CD4-positive, alpha-beta T cell treated with Interleukin-15 for 1 hour (primary cell): ENCODE data around the gene TANGO6.
"Not testable (repeated sequence)": the region's sequence is repeated elsewhere in the genome, so short reads cannot be mapped to it uniquely, and the experiment has no call there.

Experiments
- DNase-seq: peaks from one replicate; pipeline ENCODE4 v3.0.0-alpha.2; 2020

TANGO6 gene

GRCh38 chr16:68973611-68974120, 130.3 kb downstream of the TANGO6 start:
- DNase-seq: no peak

GRCh38 chr16:68978303-68978954, 135.1 kb downstream of the TANGO6 start:
- no peak for DNase-seq

GRCh38 chr16:68980695-68981315, 137.5 kb downstream of the TANGO6 start:
- no peak for DNase-seq

DNA sequence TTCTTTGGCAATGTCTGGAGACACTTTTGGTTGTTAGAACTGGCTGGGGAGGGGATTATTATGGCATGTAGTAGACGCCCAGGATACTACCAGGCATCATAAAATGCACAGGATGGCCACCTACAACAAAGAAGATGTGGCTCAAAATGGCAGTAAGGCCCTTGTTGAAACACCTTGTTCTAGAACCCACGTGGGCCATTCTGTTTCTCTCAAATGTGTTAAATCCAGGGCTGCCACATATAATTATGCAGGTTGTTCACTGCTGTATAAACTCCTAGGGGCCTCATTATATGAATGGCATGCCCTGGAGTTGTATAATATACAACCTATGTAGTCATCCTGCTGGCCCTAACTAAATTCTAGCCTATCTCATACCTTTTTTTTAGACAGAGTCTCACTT, 138.6 kb downstream of the TANGO6 start:
- no peak for DNase-seq

- DNase-seq: no peak
Observed at GRCh38 chr16:68984467-68984866, 141.1 kb downstream of the TANGO6 start.

DNA sequence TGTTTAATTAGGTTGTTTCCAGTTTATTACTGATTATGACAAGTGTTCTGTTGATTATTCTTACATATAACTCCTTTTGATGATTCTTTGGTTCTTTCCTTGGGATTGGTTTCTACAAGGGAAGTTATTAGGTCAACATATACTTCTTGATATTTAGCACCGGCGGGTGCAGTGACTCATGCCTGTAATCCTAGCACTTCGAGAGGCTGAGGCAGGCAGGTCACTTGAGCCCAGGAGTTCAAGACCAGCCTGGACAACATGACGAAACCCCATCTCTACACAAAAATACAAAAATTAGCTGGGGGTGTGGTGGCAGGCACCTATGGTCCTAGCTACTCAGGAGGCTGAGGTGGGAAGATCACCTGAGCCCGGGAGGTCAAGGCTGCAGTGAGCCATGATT, 141.9 kb downstream of the TANGO6 start:
- DNase-seq: no peak

- DNase-seq: no peak
Observed at GRCh38 chr16:68985855-68986254, 142.5 kb downstream of the TANGO6 start.

DNA sequence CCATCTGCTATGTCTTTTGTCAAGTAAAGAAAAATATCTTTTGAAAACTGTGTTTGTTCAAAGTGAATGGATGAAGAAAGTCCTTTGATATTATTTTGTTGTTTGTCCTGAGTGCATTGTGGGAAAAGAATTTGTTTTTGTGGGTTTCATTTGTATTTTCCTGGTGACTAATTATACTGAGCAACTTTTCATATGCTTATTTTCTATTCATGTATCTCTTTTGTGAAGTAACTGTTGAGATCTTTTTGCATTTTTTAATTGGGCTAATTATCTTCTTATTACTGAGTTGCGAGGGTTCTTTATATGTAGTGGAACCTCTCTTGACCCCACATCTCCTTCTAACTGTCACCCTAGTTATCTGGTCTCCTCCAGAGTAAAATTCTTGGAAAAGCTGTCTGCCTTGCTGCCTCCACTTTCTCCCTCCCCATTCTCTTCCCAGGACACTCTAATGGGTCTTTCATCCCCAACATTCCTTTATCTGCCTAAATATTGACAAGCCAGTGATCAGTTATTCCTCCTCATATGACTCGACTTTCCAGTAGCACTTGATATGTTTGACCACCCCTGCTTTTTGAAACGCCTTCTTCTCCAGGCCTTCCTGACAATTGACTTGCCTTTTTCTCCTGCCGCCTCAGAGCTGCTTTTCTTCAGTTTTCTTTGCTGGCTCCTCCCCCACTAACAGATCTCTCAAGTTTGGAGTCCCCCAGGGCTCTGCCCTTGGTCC, 144.6 kb downstream of the TANGO6 start:
- DNase-seq: no peak

GRCh38 chr16:68990172-68990845, 147.0 kb downstream of the TANGO6 start:
- DNase-seq: not testable (repeated sequence)

- no peak for DNase-seq
Observed at GRCh38 chr16:68991075-68991474, 147.7 kb downstream of the TANGO6 start.

DNA sequence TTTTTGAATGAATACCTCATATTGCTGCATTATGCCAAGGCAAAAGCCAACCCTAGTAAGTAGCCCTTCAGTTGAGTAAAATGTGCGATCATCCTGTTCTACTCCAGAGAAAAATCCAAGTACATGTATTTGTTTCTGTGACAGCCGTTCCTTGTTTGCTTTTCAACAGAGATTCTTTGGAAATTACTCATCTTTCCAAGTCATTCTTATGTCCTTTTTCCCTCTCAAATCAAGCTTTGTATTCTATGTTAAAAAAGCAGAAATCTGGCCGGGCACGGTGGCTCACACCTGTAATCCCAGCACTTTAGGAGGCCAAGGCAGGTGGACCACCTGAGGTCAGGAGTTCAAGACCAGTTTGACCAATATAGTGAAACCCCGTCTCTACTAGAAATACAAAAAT, 149.2 kb downstream of the TANGO6 start:
- DNase-seq: no peak

DNA sequence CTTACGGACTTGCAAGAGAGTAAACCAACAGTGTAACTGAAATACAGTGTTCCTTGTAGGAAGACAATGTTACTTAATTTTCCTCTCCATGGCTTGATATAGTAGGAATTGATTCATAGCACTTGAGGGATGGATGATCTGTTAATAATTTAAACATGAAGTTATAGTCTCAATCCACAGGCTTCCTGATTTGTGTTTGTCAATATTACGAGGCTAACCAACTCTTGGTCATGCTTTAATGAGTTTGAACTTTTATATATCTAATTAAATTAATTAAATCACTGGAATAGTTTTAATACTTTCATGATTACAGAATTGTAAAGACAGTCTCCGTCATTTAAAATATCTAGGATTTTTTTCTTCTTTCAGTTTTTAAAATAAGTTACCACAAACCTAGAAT, 150.1 kb downstream of the TANGO6 start:
- no peak for DNase-seq

- no peak for DNase-seq
Observed at GRCh38 chr16:68993885-68994284, 150.6 kb downstream of the TANGO6 start.

GRCh38 chr16:68994324-68994723, 151.0 kb downstream of the TANGO6 start:
- DNase-seq: no peak

DNA sequence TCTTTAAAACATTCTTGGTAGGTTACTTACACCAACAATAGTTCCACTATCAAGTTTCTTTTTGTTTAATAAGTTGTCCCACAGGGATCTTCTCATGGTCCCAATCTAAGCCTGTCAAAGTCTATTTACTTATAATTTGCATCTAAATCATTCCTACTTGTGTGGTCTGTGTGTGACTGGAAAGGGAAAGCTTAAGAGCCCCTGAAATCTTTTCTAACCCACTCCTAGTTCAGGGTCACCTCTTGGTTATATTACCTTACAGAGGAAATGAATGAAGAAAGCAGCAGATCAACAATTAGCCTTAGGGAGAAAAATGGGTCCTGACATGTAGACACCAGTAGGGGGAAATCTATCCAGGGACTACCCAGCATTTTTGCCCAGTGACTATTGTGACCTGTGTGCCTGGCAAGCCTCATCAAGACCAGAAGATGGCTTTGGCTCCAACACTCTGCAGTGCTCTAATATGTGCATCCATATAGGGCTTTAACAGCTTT, 151.7 kb downstream of the TANGO6 start:
- no peak for DNase-seq

DNA sequence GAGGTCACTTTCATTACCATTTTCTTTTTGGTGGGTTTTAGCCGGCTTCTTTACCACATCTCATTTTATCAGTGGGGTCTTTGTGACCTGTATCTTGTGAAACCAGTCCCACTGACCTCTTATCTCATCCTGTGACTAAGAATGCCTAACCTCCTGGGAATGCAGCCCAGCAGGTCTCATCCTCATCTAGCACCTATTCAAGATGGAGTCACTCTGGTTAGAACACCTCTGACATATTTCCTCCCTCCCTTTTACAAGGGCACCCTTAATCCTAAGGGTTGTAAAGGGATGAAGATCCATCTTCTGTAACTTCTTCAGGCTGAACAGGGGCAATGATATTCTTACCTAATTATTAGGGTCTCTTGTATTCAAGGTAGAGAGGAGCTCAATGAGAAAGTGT, 154.2 kb downstream of the TANGO6 start:
- no peak for DNase-seq

- DNase-seq: no peak
Observed at GRCh38 chr16:68999114-68999513, 155.8 kb downstream of the TANGO6 start.

DNA sequence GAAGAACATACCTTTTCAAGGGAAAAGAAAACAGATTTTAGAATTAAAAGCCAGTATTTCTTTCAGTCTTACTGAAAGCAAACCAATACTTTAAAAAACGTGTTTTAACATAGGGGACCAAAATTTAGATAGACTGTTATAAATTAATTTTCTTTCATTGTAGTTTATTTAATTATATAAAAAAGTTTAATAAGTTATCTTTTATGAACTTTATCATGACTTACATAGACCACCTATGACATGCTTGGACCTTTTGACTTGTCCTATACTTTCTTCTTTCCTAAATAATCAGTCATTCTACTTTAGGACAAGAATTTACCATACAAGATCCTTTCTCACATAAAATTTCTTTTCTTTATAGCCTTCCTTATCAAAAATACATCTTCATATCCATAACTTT, 160.2 kb downstream of the TANGO6 start:
- no peak for DNase-seq

DNA sequence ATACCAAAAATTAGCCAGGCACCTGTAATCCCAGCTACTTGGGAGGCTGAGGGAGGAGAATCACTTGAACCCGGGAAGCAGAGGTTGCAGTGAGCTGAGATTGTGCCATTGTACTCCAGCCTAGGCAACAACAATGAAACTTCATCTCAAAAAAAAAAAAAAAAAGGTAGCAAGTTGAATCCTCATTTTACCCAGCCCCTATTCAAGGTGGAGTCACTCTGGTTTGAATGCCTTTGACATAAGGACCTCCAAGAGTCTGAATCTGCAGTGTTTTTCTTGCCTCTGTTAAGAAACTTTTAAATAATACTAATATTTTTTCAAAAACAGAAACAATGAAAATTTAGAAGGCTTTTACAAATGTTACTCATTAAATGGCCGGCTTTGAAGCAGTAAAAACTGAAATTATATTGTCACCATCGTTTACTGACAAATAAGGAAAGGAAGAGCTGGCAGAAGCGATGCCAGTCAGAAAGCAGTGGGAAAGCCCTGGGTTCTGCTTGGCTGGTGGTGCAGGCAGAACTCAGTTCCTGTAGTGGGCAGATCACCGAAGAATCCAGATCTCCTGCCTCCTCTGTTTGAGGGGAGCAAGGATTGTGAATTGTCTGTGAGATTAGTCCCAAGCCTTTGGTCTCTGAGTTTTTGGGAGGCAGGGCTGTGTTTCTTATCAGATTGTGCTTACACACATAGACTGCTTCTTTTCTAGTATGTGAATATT, 162.5 kb downstream of the TANGO6 start:
- DNase-seq: no peak

DNA sequence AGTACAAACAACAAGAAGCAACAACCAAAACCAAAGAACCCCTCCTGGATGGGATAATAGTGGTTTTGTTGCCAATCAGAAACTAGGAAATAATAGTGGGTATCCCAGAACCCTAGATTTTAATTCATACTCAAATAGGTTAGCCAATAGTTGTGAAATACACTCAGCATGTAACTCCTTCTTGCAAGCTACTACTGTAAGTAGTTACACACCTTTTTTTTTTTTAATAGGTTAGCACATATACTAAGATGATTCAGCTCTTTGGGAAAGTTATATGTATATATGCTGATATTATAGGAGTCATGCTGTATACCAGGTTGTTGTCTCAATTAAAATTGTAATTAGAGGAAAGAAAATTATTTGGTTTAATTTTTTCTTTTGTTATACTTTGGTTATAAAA, 169.6 kb downstream of the TANGO6 start:
- no peak for DNase-seq

DNA sequence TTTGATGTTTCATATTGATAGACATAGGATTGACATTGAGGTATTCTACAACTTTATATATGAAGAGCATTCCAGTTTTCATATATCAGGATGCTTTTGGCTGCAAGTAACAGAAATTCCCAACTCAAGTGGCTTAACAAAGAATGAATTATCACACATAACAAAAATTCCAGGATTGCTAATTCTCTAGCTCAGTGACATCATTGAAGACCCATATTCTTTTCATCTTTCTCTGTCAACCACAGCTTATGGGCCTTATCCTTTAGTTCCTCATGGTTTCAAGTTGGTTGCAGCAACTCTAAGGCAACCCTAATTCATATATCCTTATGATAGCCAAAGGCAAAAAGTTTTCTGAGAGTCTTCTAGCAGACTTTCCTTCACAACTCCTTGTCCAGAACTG, 170.7 kb downstream of the TANGO6 start:
- no peak for DNase-seq

DNA sequence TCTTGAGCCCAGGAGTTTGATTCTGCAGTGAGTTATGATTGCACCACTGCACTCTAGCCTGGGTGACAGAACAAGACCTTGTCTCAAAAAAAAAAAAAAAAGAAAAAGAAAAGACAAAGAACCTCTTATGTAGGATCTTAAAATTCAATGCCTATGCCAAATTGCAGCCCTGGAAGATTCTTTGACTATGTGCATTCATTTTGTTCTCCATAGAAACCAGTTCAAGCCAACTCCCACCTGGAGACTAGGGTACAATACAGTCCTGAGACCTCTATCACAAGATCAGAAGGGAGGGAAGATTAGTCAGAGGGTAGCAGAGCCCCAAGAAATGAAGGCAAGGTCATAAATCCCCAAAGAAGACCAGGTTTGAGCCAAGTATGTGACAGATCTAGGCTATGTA, 171.5 kb downstream of the TANGO6 start:
- DNase-seq: no peak
